B cell (primary cell): ENCODE data around the gene LY9. TPM values are rescaled to one million over a fixed set of nuclear protein-coding genes. Genes with fewer than 3 reads are reported as not detected.

Experiments
- ATAC-seq: fragments of 200-7000 bp; cut with Tn5 transposase; one replicate; pipeline ENCODE4 v1.10.0; 2021; ENCODE audit warnings: low read depth, mild to moderate bottlenecking, moderate number of reproducible peaks, moderate library complexity
- CTCF ChIA-PET: fragments of 350-600 bp; sonication (Branson Sonifier 250); formaldehyde crosslinking; loops from one replicate; lab custom pipeline; 2021; ENCODE audit warnings: antibody characterized with exemption, inconsistent platforms; lab: Charles Lee
- POLR2A ChIA-PET: fragments of 350-600 bp; sonication (Branson Sonifier 250); formaldehyde crosslinking; loops from one replicate; lab custom pipeline; 2021; ENCODE audit warnings: antibody characterized with exemption; lab: Charles Lee
- DNase-seq: peaks from one replicate; pipeline ENCODE4 v3.0.0; 2013
- H2AFZ ChIP-seq: 2 replicates; pipeline ENCODE4 v1.6.1; 2012; ENCODE audit warnings: mild to moderate bottlenecking, low read depth, low read length; ENCODE audit not compliant: insufficient read depth, poor library complexity, severe bottlenecking
- H3K27ac ChIP-seq, 2 donors: 1 replicate in 1 of 2; 2 replicates in 1 of 2; pipeline ENCODE4 v1.5.1; 2012 to 2013; ENCODE audit warnings: low read length in 2 of 2, mild to moderate bottlenecking in 2 of 2, moderate library complexity in 1 of 2
- H3K27me3 ChIP-seq, 4 experiments: fragments of 200-600 bp in 1 of 4; sonication (generic) in 1 of 4; replicated peaks in 1 of 4; 1 replicate in 2 of 4; 2 replicates in 2 of 4; pipeline versions ENCODE4 v1.6.1 to v1.7.0; 2013 to 2016; ENCODE audit warnings: low read length in 3 of 4, mild to moderate bottlenecking in 2 of 4, mixed read lengths in 1 of 4, moderate library complexity in 1 of 4; ENCODE audit not compliant: insufficient read depth in 4 of 4, control insufficient read depth in 3 of 4; ENCODE audit errors: control extremely low read depth in 1 of 4
- H3K36me3 ChIP-seq, 2 experiments: replicated peaks in 1 of 2; 1 replicate in 1 of 2; 2 replicates in 1 of 2; pipeline versions ENCODE4 v1.6.1 to v1.7.1; 2013; ENCODE audit warnings: low read length in 1 of 2; ENCODE audit not compliant: insufficient read depth in 2 of 2, control insufficient read depth in 1 of 2; ENCODE audit errors: control extremely low read depth in 1 of 2, extremely low read depth in 1 of 2
- H3K4me1 ChIP-seq, 2 donors: fragments of 200-600 bp in 1 of 2; sonication (generic) in 1 of 2; 1 replicate in 1 of 2; 2 replicates in 1 of 2; pipeline versions ENCODE4 v1.5.1 to v1.6.1; 2013 to 2017; ENCODE audit warnings: low read length in 2 of 2; ENCODE audit not compliant: control insufficient read depth in 2 of 2, insufficient read depth in 2 of 2
- H3K4me2 ChIP-seq: replicated peaks from 2 replicates; pipeline ENCODE3; 2012; ENCODE audit warnings: mild to moderate bottlenecking, low read depth, low read length; ENCODE audit not compliant: poor library complexity, severe bottlenecking
- H3K4me3 ChIP-seq, 5 experiments: fragments of 200-600 bp in 1 of 5; sonication (generic) in 1 of 5; 1 replicate in 3 of 5; 2 replicates in 2 of 5; pipeline versions ENCODE4 v1.5.1 to v1.7.0; 2011 to 2016; ENCODE audit warnings: low read length in 4 of 5, mild to moderate bottlenecking in 4 of 5, low read depth in 2 of 5, control low read depth in 1 of 5, moderate library complexity in 1 of 5; ENCODE audit not compliant: insufficient read depth in 1 of 5; ENCODE audit errors: control extremely low read depth in 1 of 5, extremely low read depth in 1 of 5
- H3K79me2 ChIP-seq: fragments of 200-600 bp; sonication (generic); one replicate; pipeline ENCODE4 v1.6.0; 2016; ENCODE audit warnings: low read length; ENCODE audit not compliant: control insufficient read depth, insufficient read depth
- H3K9ac ChIP-seq: fragments of 200-600 bp; sonication (generic); 2 replicates; pipeline ENCODE4 v1.6.1; 2017; ENCODE audit warnings: mild to moderate bottlenecking, low read length, moderate library complexity
- H3K9me3 ChIP-seq, 3 donors: one replicate each; pipeline versions ENCODE4 v1.6.1 to v1.7.1; 2013; ENCODE audit warnings: low read length in 2 of 3; ENCODE audit not compliant: control insufficient read depth in 2 of 3, insufficient read depth in 1 of 3; ENCODE audit errors: control extremely low read depth in 1 of 3
- H4K20me1 ChIP-seq: 2 replicates; pipeline ENCODE4 v1.6.0; 2012; ENCODE audit warnings: mild to moderate bottlenecking, low read length; ENCODE audit not compliant: insufficient read depth, control insufficient read depth, poor library complexity, severe bottlenecking
- H3K27ac Mint-ChIP-seq: one replicate; pipeline ENCODE4 v1.8.0; 2021; ENCODE audit warnings: mixed read lengths
- H3K27me3 Mint-ChIP-seq: one replicate; pipeline ENCODE4 v1.8.0; 2021; ENCODE audit warnings: mixed read lengths
- H3K4me1 Mint-ChIP-seq: one replicate; pipeline ENCODE4 v1.8.0; 2021; ENCODE audit warnings: mixed read lengths
- H3K4me3 Mint-ChIP-seq: one replicate; pipeline ENCODE4 v1.8.0; 2021; ENCODE audit warnings: mixed read lengths
- H3K9me3 Mint-ChIP-seq: one replicate; pipeline ENCODE4 v1.8.0; 2022; ENCODE audit warnings: mixed read lengths; ENCODE audit not compliant: insufficient read depth
- CTCF ChIP-seq: fragments of 200-600 bp; IDR thresholded peaks from one replicate; pipeline ENCODE4 v1.8.0; 2022; ENCODE audit warnings: antibody characterized with exemption, mild to moderate bottlenecking
- EZH2 ChIP-seq: IDR thresholded peaks from 2 replicates; pipeline ENCODE4 v1.6.1; 2012; ENCODE audit warnings: borderline replicate concordance, low read depth, mild to moderate bottlenecking, moderate library complexity, low read length; ENCODE audit not compliant: insufficient read depth, poor library complexity, severe bottlenecking
- WGBS: methylation state at CpG from one replicate; pipeline ENCODE4 v1.1.5; 2013; ENCODE audit warnings: missing lambda C conversion rate; ENCODE audit not compliant: insufficient coverage; 5-methylcytosine and 5-hydroxymethylcytosine counted together
- intact Hi-C: fragments of 100-400 bp; cut with micrococcal nuclease; formaldehyde crosslinking; loops from one replicate; pipeline ENCODE4 v1.10.0; 2022
- polyA plus RNA-seq: library from polyadenylated mRNA; depleted of rRNA; stranded (reverse); fragments of >200 nt; gene quantifications from 2 replicates; pipeline ENCODE4 v1.2.3, GENCODE V29; 2012
- total RNA-seq, 2 donors: library from RNA; stranded (reverse); fragments of 120-200 nt in 1 of 2; gene quantifications; 1 replicate in 1 of 2; 2 replicates in 1 of 2; pipeline versions ENCODE4 v1.2.3 to v1.2.4, GENCODE V29; 2013 to 2022

The LY9 gene
- total and polyA plus RNA-seq, 2 donors (not counting 1 experiment from before 2014, with no cell fraction given): 252 to 365 TPM

GRCh38 chr1:160806109-160806665 lies 10.2 kb downstream of the LY9 start:
- Mint-ChIP-seq H3K4me3 (peak overlapping the region; percentile 74), H3K4me1 (peaks cover 74% of the 10 kb centered on the region), H3K27ac (peak overlapping the region; percentile 60), H3K9me3 (peaks cover 5% of the 10 kb centered on the region), H3K27me3 (no peaks in the 10 kb centered on the region)
- Histone ChIP-seq H3K27me3 (no peaks in the 10 kb centered on the region), H3K4me3 (no peak overlapping the region), H3K9ac (no peak overlapping the region), H2AFZ (no peak overlapping the region), H3K27ac (peak overlapping the region in 1 of 2 donors; percentile 20), H3K4me1 (peaks cover 9 to 13% of the 10 kb centered on the region in 2 donors), H3K4me2 (no peak overlapping the region), H4K20me1 (peaks cover 14% of the 10 kb centered on the region), H3K36me3 (peaks cover 9 to 79% of the 10 kb centered on the region in 2 experiments), H3K79me2 (peaks cover 88% of the 10 kb centered on the region), H3K9me3 (peaks cover 10 to 20% (median 19%) of the 10 kb centered on the region in 3 donors)
- POLR2A ChIA-PET: interaction anchor here (0.6 to 1.0 kb wide), 3 partner anchors 10 to 76 kb away, joined by 4 to 7 read pairs (median 7); partner anchors contain the start of gene LY9
- CTCF ChIA-PET: interaction anchor here (0.6 to 3.2 kb wide), 12 partner anchors 8 to 148 kb away, joined by 3 to 21 read pairs (median 6); partner anchors contain the start of genes ITLN2 and SLAMF7
- no peak for TF ChIP-seq EZH2
- no CpG with 5 or more reads among the region's 1 CpG for WGBS
- ATAC-seq (no peak), DNase-seq (no peak)
- intact Hi-C loops: no loop called here

GRCh38 chr1:160806784-160807183 lies 10.8 kb downstream of the LY9 start:
- Histone ChIP-seq H4K20me1 (peaks cover 14% of the 10 kb centered on the region), H3K4me3 (no peak overlapping the region), H3K27me3 (no peaks in the 10 kb centered on the region), H3K4me2 (no peak overlapping the region), H3K79me2 (peaks cover 84% of the 10 kb centered on the region), H2AFZ (no peak overlapping the region), H3K27ac (no peak overlapping the region), H3K36me3 (peaks cover 11 to 78% of the 10 kb centered on the region in 2 experiments), H3K9ac (no peak overlapping the region), H3K4me1 (peaks cover 7 to 12% of the 10 kb centered on the region in 2 donors), H3K9me3 (peaks cover 10 to 19% (median 19%) of the 10 kb centered on the region in 3 donors)
- TF ChIP-seq CTCF: no peak
- TF ChIP-seq EZH2: no peak
- no peaks in the 10 kb centered on the region for H3K27me3 Mint-ChIP-seq
- DNase-seq: no peak
- peak overlapping the region; percentile 60 for H3K27ac Mint-ChIP-seq
- POLR2A ChIA-PET: no interaction called here
- intact Hi-C loops: no loop called here
- peaks cover 74% of the 10 kb centered on the region for H3K4me1 Mint-ChIP-seq
- ATAC-seq: no peak
- peak overlapping the region; percentile 74 for H3K4me3 Mint-ChIP-seq
- H3K9me3 Mint-ChIP-seq: peaks cover 5% of the 10 kb centered on the region
- CTCF ChIA-PET: interaction anchor here (0.6 to 3.2 kb wide), 10 partner anchors 8 to 251 kb away, joined by 3 to 21 read pairs (median 7); no protein-coding TSS in a partner anchor
